HG02981 (cell line): ENCODE results near the gene C1orf159.
"Not testable (repeated sequence)": the region's sequence is repeated elsewhere in the genome, so short reads cannot be mapped to it uniquely, and the experiment has no call there.

Experiments used
- ATAC-seq: cut with Tn5 transposase; IDR thresholded peaks from one replicate; pipeline ENCODE4 v1.9.1; 2021; ENCODE audit warnings: mild to moderate bottlenecking, moderate library complexity; ENCODE audit not compliant: unreplicated experiment

C1orf159 gene

DNA sequence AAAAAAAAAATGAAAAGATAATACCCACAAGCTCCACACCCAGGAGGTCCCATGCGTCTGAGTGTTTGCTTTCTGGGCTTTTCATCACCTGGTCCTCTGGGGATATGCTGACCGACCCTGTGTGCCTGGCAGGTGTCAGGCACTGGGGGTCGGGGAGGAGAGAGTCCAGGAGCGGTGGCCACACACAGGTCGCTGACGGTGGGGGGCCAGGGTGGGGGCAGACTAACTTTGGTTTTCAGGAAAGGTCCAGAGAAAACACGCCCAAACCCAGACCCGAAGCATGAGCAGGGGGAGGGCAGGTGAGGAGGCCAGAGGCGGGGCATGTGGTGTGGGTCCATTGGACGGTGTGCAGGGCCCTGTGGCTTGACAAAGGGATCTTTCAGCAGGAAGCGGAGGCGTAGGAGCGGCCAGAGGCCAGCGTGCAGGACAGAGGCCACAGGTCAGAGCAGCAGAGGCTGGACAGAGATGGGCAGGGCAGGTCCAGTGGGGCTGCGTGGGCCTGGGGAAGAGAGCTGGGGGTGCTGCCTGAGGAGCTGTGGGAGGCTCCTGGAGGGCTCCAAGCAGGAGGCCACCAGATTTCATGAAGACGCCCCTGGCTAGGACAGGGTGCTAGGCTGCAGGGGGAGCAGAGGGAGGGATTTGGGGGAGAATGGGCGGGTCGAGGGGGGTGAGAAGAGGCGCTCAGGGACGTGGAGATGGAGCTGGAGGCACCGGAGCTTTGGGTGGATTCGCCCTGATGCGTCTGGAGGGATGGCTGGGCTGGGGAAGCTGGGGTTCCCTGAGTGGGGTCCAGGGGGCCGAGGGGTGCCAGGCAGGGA is 57.6 kb downstream of the C1orf159 start:
- no peak for ATAC-seq

- ATAC-seq = not testable (repeated sequence)
Observed at GRCh38 chr1:1057769-1058087, 58.2 kb downstream of the C1orf159 start.

- no peak for ATAC-seq
Observed at GRCh38 chr1:1055841-1056736, 59.8 kb downstream of the C1orf159 start.

DNA sequence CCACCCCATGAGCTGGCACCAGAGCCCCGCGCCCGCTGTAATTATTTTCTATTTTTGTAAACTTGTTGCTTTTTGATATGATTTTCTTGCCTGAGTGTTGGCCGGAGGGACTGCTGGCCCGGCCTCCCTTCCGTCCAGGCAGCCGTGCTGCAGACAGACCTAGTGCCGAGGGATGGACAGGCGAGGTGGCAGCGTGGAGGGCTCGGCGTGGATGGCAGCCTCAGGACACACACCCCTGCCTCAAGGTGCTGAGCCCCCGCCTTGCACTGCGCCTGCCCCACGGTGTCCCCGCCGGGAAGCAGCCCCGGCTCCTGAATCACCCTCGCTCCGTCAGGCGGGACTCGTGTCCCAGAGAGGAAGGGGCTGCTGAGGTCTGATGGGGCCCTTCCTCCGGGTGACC is 60.9 kb downstream of the C1orf159 start:
- no peak for ATAC-seq

DNA sequence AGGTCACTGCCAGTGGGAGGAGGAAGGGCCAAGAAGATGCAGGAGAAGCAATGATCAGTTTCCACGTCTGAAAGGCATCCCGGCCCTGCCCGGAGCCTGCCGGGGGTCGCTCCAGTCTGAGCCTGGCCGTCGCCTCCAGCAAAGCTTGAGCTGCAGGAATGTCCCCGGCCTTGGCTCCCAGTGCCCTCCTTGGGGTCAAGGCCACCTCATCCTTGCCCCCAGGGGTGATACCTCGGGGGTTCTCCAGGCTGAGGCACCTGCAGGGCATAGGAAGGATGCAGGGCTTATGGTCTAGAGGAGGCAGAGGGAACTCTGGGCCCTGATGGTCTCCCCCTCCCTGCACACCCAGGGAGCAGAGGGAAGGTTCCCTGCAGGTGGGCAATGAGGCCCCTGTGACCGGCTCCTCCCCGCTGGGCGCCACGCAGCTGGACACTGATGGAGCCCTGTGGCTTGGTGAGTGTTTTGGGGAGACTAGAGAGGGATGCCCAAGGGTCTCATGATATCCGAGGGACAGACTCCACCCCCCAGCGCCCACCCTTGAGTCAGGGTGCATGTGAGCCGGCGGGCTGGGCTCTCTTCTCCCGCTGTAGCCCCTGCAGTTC is 61.7 kb downstream of the C1orf159 start:
- ATAC-seq = no peak

DNA sequence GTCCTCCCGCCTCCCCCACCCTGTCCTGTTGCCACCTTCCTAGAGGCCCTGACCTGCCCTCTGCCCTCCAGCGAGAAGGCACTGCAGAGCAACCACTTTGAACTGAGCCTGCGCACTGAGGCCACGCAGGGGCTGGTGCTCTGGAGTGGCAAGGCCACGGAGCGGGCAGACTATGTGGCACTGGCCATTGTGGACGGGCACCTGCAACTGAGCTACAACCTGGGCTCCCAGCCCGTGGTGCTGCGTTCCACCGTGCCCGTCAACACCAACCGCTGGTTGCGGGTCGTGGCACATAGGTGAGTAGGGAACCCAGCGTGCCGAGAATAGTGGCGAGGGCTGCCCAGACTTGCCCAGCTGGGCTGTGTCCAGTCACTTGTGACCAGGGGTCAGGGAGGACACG is 62.2 kb downstream of the C1orf159 start:
- no peak for ATAC-seq

DNA sequence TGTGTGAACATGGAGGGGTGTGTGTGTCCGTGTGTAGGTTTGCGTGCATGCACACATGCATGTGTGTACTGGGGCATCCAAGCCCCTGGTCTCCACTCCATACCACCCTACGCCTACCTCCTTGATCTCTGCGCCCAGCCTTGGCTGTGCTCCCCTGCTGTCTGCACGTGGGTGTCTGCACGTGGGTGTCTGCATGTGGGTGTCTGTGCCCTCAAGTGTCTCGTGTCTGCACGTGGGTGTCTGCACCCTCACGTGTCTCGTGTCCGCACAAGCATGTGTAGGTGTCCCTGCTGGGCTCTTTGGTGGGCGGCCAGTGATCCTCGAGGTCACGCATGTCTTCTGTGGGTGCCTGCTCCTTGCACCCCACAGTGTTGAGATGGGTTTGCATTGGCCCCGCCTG is 62.9 kb downstream of the C1orf159 start:
- ATAC-seq = no peak

GRCh38 chr1:1052003-1052840 is 63.7 kb downstream of the C1orf159 start:
- ATAC-seq = no peak

- ATAC-seq = no peak
Observed at GRCh38 chr1:1051127-1051810, 64.6 kb downstream of the C1orf159 start.

DNA sequence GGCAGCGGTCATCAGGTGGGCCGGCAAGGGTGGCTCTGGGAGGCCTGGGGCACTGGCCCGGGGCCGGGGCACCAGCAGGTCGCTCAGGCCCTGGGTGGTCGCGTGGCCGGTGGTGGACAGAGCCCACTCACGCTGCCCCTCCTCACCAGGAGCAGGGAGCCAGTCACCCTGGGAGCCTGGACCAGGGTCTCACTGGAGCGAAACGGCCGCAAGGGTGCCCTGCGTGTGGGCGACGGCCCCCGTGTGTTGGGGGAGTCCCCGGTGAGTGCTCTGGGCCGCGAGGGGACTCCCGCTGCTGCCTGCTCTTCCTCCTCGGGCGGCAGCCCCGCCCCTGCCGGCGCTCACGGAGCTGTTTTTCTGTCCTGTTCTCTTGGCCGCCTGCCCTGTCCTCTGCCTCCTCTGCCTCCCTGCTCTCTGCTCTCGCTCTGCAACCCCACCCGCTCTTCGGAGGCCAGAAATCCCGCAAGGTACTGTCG is 65.3 kb downstream of the C1orf159 start:
- no peak for ATAC-seq

GRCh38 chr1:1049318-1050165 is 66.3 kb downstream of the C1orf159 start:
- ATAC-seq = no peak

GRCh38 chr1:1048765-1049164 is 67.1 kb downstream of the C1orf159 start:
- ATAC-seq = no peak

DNA sequence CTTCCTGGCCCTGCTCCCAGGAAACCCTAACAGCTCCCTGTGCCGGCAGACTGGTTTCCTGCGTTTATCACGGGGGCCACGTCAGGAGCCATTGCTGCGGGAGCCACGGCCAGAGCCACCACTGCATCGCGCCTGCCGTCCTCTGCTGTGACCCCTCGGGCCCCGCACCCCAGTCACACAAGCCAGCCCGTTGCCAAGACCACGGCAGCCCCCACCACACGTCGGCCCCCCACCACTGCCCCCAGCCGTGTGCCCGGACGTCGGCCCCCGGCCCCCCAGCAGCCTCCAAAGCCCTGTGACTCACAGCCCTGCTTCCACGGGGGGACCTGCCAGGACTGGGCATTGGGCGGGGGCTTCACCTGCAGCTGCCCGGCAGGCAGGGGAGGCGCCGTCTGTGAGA is 67.9 kb downstream of the C1orf159 start:
- no peak for ATAC-seq

DNA sequence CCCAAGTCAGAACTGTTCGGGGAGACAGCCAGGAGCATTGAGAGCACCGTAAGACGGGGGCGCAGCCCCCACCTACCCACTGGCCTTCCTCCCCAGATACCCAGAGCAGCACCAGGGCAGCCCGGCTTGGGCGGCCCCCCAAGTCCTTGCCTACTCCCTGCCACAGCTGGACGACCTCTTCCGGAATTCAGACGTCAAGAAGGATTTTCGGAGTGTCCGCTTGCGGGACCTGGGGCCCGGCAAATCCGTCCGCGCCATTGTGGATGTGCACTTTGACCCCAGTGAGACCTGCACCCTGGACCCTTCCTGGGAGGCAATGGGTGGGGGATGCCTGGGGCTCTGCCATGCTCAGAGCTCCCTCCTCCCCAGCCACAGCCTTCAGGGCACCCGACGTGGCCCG is 68.5 kb downstream of the C1orf159 start:
- ATAC-seq = no peak

DNA sequence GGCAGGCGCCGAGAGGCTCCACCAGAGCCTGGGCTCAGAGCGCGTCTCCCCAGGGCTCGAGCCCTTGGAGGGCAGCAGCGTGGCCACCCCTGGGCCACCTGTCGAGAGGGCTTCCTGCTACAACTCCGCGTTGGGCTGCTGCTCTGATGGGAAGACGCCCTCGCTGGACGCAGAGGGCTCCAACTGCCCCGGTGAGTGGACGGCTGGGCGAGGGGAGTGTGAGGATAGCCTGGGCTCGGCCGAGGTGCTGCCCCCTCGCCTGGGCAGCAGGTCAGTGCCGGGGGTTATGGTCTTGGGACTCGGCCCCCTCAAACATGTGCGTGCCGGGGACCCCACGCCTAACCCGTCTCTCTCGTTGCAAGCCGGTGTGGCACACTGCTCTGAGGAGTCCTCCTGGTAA is 69.1 kb downstream of the C1orf159 start:
- no peak for ATAC-seq

GRCh38 chr1:1046243-1046642 is 69.6 kb downstream of the C1orf159 start:
- no peak for ATAC-seq

DNA sequence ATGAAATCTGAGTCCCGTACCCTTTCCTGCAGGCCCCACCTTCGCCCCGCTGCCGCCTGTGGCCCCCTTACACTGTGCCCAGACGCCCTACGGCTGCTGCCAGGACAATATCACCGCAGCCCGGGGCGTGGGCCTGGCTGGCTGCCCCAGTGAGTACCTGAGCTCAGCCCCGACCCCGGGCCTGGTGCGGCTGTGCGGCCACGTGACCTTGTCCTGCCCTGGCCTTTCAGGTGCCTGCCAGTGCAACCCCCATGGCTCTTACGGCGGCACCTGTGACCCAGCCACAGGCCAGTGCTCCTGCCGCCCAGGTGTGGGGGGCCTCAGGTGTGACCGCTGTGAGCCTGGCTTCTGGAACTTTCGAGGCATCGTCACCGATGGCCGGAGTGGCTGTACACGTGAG is 70.8 kb downstream of the C1orf159 start:
- ATAC-seq = no peak

GRCh38 chr1:1044455-1045078 is 71.3 kb downstream of the C1orf159 start:
- no peak for ATAC-seq

- no peak for ATAC-seq
Observed at GRCh38 chr1:1043921-1044320, 72.0 kb downstream of the C1orf159 start.
